GM10248 (cell line): Measurements from ENCODE around the gene ESAM.

Experiments used
- CTCF ChIA-PET: fragments of 300-600 bp; sonication (Branson Sonifier 250); formaldehyde crosslinking; extraction: SDS; loops from one replicate; lab custom pipeline; 2021; ENCODE audit warnings: antibody characterized with exemption; lab: Yijun Ruan, JAX
- POLR2A ChIA-PET: fragments of 350-650 bp; sonication (Branson Sonifier 250); formaldehyde crosslinking; extraction: SDS; loops from one replicate; lab custom pipeline; 2020; ENCODE audit warnings: antibody characterized with exemption; lab: Yijun Ruan, JAX
- DNase-seq: peaks from one replicate; pipeline ENCODE4 v3.0.0; 2012; ENCODE audit errors: extremely low spot score
- TF ChIP-seq, protein P1 (sequence below): IDR thresholded peaks from 2 replicates; pipeline ENCODE4 v1.5.1; 2012; ENCODE audit warnings: mild to moderate bottlenecking, low read depth; ENCODE audit errors: extremely low read depth, missing control alignments, control extremely low read depth

ESAM gene

DNA sequence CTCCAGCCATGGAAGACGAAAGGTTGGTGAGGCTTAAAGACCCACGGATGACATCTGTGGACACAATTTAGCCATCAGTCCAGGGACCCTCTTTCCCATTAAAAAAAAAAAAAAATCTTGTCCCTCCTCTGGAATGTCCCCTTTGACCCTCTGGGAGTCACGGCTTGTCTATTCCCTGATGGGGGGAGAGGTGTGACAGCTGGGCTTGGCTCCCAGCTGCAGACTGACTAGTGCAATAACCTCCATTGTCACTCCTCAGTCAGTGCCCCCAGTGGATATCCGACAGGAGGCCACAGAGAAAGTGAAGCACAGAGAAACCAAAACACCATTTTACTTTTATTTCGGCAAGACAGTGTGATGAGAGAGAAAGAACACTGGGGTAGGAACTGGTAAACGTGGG lies 7.4 kb downstream of the ESAM start:
- CTCF ChIA-PET, result interaction anchor here (1.3 to 21.1 kb wide), 4 partner anchors 8 to 42 kb away, joined by 4 to 381 read pairs (median 102); partner anchors contain the start of genes ESAM, MSANTD2 and NRGN
- POLR2A ChIA-PET, result no interaction called here
- TF ChIP-seq, protein P1, sequence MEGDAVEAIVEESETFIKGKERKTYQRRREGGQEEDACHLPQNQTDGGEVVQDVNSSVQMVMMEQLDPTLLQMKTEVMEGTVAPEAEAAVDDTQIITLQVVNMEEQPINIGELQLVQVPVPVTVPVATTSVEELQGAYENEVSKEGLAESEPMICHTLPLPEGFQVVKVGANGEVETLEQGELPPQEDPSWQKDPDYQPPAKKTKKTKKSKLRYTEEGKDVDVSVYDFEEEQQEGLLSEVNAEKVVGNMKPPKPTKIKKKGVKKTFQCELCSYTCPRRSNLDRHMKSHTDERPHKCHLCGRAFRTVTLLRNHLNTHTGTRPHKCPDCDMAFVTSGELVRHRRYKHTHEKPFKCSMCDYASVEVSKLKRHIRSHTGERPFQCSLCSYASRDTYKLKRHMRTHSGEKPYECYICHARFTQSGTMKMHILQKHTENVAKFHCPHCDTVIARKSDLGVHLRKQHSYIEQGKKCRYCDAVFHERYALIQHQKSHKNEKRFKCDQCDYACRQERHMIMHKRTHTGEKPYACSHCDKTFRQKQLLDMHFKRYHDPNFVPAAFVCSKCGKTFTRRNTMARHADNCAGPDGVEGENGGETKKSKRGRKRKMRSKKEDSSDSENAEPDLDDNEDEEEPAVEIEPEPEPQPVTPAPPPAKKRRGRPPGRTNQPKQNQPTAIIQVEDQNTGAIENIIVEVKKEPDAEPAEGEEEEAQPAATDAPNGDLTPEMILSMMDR, result no peak
- DNase-seq, result no peak

DNA sequence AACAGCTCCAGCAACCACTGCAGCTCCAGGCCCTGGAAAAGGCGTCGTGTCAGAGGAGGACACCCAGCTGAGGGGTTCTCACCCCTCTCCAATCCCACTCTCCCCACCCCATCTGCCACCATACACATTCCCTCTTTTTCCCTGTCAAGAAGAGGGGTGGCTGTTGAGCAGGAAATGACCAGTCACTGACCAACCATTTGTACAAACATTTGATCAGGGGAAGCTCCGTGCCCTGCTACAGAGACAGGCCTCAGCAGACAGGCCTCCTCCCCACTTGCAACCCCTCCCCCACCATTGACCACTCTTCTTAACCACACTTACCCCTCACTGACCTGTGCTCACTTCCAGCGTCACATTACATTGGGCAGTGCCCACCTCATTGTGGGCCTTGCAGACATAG lies 7.8 kb downstream of the ESAM start:
- ChIA-PET POLR2A (no interaction called here), CTCF (interaction anchor here (2.5 to 17.5 kb wide), 2 partner anchors 8 to 12 kb away, joined by 21 to 183 read pairs; partner anchors contain the start of gene ESAM)
- DNase-seq, result no peak
- TF ChIP-seq, protein P1, result no peak

DNA sequence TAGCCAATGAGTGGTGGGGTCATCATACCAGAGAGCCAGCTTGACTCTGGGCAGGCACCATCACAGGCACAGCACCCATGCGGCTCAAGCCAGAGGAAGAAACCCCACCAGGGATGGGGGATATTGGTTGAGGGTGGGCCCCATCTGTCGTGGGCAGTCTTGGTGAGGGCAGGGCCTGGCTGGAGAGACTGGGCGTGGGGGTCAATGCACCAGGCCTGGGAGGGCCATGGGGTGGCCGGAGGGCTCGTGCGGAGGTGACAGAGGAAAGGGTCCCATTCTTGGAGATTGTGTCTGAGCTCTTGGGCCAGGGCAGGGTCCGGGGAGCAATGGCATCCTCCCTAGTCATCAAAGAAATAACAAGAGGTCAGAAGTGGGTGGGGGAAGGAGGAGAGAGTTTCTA lies 8.5 kb downstream of the ESAM start:
- ChIA-PET POLR2A (no interaction called here), CTCF (interaction anchor here (1.1 to 17.5 kb wide), 4 partner anchors 12 to 85 kb away, joined by 3 to 183 read pairs (median 5); partner anchors contain the start of genes ESAM and NRGN)
- no peak for DNase-seq
- TF ChIP-seq, protein P1, result no peak

DNA sequence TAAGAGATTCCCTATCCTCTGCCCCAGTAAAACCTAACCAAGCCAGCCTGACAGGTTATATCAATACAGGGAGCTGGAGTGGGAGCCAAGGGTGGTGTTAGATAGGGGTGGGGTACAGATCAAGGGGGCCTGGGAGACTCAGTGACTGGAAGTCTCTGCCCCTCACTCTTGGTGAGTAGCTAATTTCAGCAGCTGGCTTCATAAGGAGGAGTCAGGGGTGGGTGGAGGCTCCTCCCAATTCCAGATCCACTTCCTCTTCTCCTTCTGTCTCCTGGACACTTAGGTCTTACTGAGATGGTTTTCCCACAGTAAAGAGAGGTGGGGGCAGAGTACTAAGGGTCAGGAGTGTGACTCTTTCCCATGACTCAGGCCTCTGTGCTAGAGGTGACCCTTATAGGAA lies 8.9 kb downstream of the ESAM start:
- TF ChIP-seq, protein P1, result no peak
- DNase-seq, result no peak
- POLR2A ChIA-PET, result no interaction called here
- CTCF ChIA-PET, result interaction anchor here (1.1 to 17.5 kb wide), 4 partner anchors 13 to 84 kb away, joined by 3 to 183 read pairs (median 5); partner anchors contain the start of genes ESAM and NRGN

DNA sequence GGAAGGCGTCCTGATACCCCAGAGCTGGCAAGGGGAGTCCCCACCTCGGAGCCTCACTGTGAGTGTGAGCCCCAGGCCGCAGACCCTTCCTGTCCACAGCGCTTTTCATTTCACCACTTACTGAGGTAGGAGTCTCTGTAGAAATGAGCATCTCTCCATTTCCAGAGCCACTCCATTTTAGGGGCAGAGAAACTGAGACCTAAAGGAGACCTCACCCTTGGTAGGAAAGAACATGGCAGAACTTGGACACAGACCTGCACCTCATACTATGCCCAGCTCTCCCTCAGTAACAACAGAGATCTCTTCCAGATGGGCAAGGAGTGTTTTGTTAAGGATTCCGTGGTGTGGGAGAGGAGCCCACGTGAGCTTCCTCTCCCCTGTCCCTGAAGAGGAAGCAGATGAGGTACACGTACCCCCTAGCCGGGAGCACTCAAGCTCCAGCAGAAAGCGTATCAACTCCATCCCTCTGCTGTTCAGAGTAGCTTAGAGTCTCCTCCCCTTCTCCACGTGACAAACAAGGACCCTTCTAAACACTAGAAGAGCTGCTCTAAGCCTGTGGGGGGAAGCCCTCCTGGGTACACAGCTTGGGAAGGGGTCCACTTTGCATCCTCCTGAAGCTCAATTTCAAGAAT lies 9.5 kb downstream of the ESAM start:
- ChIA-PET CTCF (interaction anchor here (0.8 to 17.5 kb wide), 5 partner anchors 13 to 84 kb away, joined by 3 to 183 read pairs (median 4); partner anchors contain the start of genes ESAM and NRGN), POLR2A (no interaction called here)
- no peak for DNase-seq
- TF ChIP-seq, protein P1, result no peak

GRCh38 chr11:124751741-124752470 lies 10.2 kb downstream of the ESAM start, which contains the start of gene VSIG2:
TSS of gene VSIG2 (minus strand) at chr11:124752255. CDS start at chr11:124752137, 118 bp downstream.
- CTCF ChIA-PET, result interaction anchor here (0.8 to 17.5 kb wide), 4 partner anchors 12 to 85 kb away, joined by 3 to 183 read pairs (median 4); partner anchors contain the start of genes ESAM and NRGN
- TF ChIP-seq, protein P1, result no peak
- DNase-seq, result no peak
- POLR2A ChIA-PET, result no interaction called here
